ENCODE results near the gene SCAF4.

SCAF4 gene

GRCh38 chr21:31727181-31727580 is 4.7 kb downstream of the SCAF4 start:
- TF ChIP-seq ZFX (IDR thresholded peaks at IDR 0.05) (no peak), CTCF (conservative IDR thresholded peaks at IDR 0.05) (no peak)
- H3K27ac ChIP-seq, result no peak overlapping the region

- TF ChIP-seq ZFX (IDR thresholded peaks at IDR 0.05) (no peak), CTCF (conservative IDR thresholded peaks at IDR 0.05) (no peak)
- H3K27ac ChIP-seq, result no peak overlapping the region
These were observed 5.5 kb downstream of the SCAF4 start for GRCh38 chr21:31726407-31726806.

GRCh38 chr21:31725202-31725839 is 6.6 kb downstream of the SCAF4 start:
- TF ChIP-seq CTCF (conservative IDR thresholded peaks at IDR 0.05) (no peak), ZFX (IDR thresholded peaks at IDR 0.05) (no peak)

GRCh38 chr21:31724552-31724951 is 7.4 kb downstream of the SCAF4 start:
- TF ChIP-seq ZFX (IDR thresholded peaks at IDR 0.05), result no peak
- TF ChIP-seq CTCF (conservative IDR thresholded peaks at IDR 0.05), result no peak
- H3K27ac ChIP-seq, result no peak overlapping the region

More at GRCh38 chr21:31725202-31725839, 6.6 kb downstream of the SCAF4 start:
- H3K27ac ChIP-seq, result no peak overlapping the region

- TF ChIP-seq CTCF (conservative IDR thresholded peaks at IDR 0.05) (no peak), ZFX (IDR thresholded peaks at IDR 0.05) (no peak)
- H3K27ac ChIP-seq, result no peak overlapping the region
These were observed 10.5 kb downstream of the SCAF4 start for GRCh38 chr21:31721381-31721780.

- TF ChIP-seq ZFX (IDR thresholded peaks at IDR 0.05) (no peak), CTCF (conservative IDR thresholded peaks at IDR 0.05) (no peak)
- H3K27ac ChIP-seq, result no peak overlapping the region
These were observed 11.2 kb downstream of the SCAF4 start for GRCh38 chr21:31720739-31721138.

- TF ChIP-seq ZFX (IDR thresholded peaks at IDR 0.05) (no peak), CTCF (conservative IDR thresholded peaks at IDR 0.05) (no peak)
- no peak overlapping the region for H3K27ac ChIP-seq
These were observed 11.6 kb downstream of the SCAF4 start for GRCh38 chr21:31720330-31720729.

Measured in C4-2B (cell line).